ENCODE data around the gene COG1.

DNA sequence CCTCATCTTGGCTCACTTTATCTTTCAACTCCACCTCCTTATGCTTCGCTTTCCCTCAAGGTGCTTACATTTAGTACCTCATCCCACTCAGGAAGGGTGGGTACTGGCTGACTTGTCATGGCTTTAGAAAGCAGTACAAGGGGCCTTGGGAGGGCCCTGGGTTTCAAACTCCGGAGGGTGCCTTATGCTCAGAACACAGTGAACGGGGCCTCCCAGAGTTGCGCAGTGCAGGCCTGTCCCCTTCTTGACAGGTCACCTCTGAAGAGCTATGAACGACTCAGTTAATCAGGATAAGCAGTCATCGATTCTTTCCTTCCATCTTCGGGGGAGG lies 6.0 kb downstream of the COG1 start:
- TF ChIP-seq, protein P1, sequence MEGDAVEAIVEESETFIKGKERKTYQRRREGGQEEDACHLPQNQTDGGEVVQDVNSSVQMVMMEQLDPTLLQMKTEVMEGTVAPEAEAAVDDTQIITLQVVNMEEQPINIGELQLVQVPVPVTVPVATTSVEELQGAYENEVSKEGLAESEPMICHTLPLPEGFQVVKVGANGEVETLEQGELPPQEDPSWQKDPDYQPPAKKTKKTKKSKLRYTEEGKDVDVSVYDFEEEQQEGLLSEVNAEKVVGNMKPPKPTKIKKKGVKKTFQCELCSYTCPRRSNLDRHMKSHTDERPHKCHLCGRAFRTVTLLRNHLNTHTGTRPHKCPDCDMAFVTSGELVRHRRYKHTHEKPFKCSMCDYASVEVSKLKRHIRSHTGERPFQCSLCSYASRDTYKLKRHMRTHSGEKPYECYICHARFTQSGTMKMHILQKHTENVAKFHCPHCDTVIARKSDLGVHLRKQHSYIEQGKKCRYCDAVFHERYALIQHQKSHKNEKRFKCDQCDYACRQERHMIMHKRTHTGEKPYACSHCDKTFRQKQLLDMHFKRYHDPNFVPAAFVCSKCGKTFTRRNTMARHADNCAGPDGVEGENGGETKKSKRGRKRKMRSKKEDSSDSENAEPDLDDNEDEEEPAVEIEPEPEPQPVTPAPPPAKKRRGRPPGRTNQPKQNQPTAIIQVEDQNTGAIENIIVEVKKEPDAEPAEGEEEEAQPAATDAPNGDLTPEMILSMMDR (IDR thresholded peaks at IDR 0.05): no peak
- TF ChIP-seq POLR2A (IDR thresholded peaks at IDR 0.05): no peak
